Stimulated activated CD4-positive, alpha-beta T cell treated with anti-CD3 and anti-CD28 coated beads, TNF-alpha, amount 100 ng/mL, for 1 hour (primary cell): Measurements from ENCODE around the gene CDCA5.

Experiments
- DNase-seq, 3 donors: peaks; one replicate each; pipeline ENCODE4 v3.0.0-alpha.2; 2020; ENCODE audit warnings: low read depth in 3 of 3, low spot score in 1 of 3

CDCA5 gene

DNA sequence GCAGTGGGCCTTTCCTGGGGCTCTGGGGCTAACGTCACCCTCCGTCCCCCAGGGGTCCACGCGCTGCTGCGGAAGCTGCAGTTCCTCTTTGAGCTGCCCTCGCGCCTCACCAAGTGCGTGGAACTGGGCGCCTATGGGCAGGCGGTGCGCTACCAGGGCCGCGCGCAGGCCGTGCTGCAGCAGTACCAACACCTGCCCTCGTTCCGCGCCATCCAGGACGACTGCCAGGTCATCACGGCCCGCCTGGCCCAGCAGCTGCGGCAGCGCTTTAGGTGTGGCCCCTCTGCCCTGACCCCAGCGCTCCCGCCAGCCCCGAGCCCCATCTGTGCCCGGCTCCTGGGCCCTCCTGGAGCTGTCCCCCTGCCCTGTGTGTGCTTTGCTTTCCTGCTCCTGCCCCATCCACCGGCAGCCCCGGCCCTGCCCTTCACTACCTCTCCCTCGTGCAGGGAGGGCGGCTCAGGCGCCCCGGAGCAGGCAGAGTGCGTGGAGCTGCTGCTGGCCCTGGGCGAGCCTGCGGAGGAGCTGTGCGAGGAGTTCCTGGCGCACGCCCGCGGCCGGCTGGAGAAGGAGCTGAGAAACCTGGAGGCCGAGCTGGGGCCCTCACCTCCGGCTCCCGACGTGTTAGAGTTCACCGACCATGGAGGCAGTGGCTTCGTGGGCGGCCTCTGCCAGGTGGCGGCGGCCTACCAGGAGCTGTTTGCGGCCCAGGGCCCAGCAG, 24.1 kb upstream of the CDCA5 start:
- no peak for DNase-seq

DNA sequence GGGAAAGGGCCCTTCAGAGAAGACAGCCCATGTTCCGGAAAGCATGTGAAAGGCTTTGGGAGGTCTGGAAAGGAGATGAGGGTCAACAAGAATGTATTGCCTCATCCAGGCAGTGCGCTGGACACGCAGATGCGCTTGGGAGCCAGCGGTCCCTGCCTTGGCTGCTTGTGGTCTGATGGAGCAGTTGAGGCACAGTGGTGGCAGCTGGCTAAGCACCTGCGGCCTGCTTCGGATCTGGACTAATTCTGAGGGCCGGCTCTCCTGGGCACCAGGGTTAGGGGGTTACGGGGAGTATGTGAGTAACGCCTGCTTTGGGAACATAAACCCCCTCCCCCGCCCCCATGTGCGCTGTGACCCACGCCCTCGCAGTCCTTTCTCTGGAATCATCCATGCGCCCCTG, 23.2 kb upstream of the CDCA5 start:
- no peak for DNase-seq

DNA sequence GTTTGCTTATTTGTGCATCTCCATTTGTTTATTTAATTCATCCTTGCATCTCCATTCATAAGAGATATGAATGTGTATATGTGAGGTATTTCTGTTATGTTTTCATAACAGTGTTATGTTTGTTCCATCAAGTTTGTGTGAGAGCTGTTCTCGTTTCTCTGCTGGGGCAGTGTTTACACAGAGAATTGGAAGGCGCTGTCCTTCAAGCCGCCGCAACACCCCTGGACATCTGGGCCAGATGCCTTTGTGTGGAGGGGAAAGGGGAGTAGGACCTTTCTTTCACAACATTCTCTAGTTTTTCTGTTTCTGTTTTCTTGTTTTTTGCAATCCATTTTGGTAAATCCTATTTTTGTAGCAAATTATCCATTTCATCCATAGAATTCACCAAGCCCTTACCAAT, 20.8 kb upstream of the CDCA5 start:
- no peak for DNase-seq

DNA sequence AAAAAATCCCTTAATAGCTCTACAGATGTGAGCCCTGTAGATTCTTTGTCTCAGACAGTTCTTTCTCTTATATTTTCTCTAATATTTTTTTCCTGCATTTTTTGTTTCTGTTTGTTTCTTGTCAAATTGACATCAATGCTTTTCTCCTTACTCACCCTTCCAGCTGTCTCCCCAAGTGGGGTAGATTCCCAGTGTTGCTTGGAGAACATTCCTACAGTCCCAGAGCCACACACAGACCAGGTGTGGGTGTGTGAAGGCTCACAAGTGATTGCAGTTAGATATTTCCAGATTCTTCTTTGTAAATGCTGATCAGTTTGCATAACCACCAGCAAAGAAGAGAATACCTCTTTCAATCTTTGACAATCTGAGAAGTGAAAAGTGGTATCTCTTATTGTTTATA, 19.6 kb upstream of the CDCA5 start:
- DNase-seq, result no peak

DNA sequence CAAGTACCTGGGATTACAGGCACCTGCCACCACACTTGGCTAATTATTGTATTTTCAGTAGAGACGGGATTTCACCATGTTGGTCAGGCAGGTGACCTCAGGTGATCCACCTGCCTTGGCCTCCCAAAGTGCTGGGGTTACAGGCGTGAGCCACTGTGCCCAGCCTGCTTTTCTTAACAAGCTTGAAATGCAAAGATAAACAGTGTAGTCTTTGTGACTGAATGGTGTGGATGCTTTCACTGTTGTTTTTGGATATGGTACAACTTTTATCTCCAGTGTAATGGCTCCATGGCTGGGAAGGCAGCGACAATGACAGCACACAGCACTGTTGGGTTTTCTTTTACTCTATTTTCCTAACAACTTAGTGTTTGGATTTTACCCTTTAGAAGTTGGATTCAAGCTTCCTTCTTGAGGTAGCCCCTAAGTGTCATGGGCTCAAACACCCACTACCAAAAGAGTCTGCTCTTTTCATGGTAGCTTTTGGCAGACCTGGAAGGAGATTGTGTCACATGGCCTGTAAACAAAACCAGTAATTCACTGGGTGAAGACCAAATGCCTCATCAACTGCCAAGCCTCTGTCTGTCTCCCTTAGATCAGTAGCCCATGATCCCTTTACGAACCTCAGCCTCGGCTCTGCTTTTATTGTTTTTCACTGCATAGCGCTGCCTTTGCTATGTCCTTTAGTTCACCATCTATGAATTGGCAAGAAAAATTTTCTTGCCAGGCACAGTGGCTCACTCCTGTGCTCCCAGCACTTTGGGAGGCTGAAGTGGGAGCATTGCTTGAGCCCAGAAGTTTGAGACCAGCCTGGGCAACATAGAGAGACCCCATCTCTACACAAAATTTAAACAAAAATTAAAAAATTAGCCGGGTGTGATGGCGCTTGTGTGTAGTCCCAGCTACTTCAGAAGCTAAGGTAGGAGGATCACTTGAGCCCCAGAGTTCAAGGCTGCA, 18.6 kb upstream of the CDCA5 start:
- no peak for DNase-seq

DNA sequence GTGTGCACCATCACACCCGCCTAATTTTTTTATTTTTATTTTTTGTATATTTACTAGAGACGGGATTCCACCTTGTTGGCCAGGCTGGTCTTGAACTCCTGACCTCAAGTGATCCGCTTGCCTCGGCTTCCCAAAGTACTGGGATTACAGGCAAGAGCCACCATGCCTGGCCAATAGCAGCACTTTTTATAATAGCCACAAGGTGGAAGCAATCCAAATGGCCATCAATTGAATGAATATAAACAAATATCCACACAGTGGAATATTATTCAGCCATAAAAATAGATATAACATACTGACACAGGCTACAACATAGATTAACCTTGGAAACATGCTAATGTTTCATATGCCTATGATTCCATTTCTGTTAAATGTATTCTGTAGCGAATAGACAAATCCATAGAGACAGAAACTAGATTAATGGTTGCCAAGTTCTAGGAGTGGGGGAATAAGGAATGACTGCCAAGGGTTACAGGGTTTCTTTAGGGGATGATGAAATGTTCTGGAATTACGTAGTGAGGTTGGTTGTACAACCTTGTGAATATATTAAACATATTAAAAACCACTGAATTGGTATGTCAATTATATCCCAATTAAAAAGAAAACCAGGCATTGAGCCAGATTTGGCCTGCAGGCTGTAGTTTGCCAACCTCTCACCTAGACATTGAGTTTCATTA, 17.0 kb upstream of the CDCA5 start:
- DNase-seq, result no peak

DNA sequence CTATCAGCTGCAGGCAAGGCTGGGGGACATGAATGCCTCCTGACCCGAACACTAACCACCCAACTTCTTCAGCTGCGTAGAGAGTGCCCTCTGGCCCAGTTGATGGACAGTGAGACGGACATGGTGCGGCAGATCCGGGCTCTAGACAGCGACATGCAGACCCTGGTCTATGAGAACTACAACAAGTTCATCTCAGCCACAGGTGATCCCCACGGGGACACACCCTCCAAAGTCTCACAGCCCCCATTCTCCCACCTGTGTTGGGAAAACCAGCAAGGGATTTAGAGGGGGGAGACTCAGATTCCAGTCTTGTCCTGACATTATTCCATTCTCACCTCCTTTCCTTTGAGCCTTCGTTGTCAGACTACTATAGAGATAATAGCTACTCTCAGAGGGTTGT, 13.1 kb upstream of the CDCA5 start:
- no peak for DNase-seq

DNA sequence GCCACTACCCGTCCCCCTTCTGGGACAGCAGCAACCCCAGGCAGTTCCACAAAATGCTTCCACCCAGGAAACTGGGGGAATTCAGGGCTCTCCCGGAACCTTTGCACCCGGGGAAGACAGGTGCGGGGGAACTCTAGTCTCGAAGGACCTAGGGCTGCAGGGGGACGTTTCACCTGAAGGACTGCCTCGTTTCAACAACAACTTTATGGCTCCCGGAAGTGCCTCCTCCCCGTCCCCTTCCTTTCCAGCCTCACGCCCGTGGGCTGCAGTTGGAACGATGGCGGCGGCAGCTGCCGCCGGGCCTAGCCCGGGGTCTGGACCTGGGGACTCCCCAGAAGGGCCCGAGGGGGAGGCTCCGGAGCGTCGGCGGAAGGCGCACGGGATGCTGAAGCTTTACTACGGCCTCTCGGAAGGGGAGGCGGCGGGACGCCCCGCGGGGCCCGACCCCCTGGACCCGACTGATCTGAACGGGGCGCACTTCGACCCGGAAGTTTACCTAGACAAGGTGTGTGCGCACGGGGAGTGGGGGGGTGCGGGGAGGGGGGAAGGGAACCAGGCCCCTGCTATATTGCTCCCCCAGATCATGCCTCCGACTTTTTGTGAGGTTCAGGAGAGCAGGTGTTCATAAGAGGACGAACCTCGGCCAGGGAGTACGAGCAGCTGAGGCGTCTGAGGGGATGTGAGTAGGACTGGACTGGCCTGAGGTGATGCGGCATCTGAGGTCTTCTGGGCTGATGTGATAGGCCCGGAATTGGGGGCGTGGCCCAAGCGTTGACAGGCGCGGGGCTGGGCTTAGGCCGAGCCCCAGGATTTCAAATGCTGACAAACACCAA, 12.3 kb upstream of the CDCA5 start, which contains the start of gene VPS51:
TSS of gene VPS51 (plus strand) at position 241 of the 833 bp plus-strand sequence. CDS start at position 278, 37 bp downstream.
- DNase-seq, result peak; percentile 63 to 75 (median 71)

DNA sequence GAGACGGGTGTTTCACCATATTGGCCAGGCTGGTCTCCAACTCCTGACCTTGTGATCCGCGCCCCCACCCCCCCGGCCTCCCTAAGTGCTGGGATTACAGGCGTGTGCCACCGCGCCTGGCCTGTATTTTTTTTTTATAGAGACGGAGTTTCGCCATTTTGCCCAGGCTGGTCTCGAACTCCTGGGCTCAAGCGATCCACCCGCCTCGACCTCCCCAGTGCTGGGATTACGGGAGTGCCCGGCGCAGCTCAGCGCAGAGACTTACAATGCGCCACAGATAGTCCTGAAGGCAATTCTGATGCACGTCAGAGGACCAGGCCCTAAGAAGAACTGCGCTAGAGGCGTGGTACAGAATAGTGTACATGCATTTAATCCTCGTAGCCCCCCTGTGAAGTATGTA, 11.6 kb upstream of the CDCA5 start:
- no peak for DNase-seq

DNA sequence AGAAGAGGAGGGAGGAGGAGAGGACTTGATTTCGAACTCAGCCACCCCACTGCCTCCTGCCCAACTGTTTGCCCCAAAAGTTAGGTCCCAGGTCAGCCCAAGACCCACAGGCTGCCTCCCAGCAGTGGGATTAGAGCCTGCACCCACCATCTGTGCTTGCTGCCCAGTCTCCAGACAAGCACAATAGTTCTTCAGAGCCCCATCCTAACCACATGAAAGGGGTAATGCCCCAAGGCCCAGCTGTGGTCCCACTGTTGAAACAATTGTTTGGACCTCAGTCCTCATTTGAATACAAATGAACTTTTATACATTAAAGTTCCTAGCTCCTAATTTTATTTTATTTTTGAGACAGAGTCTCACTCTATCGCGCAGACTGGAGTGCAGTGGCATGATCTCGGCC, 6.8 kb upstream of the CDCA5 start:
- DNase-seq, result no peak

DNA sequence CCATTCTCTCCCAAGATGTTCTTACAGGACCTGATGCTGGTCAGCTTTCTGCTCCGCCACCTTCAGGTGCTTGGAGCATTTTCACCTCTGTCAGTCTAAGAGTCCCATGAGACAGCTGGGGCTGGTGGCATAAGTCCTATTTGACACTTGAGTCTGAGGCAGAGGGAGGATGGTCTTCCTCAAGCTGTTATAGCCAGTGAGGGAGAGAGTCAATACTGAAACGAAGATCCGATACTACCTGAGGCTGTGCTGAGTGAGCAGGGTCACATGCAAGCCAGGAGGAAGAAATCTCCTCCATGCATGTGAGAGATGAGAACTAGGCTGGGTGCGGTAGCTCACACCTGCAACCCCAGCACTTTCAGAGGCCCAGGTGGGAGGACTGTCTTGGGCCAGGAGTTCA, 5.8 kb upstream of the CDCA5 start:
- DNase-seq, result no peak

DNA sequence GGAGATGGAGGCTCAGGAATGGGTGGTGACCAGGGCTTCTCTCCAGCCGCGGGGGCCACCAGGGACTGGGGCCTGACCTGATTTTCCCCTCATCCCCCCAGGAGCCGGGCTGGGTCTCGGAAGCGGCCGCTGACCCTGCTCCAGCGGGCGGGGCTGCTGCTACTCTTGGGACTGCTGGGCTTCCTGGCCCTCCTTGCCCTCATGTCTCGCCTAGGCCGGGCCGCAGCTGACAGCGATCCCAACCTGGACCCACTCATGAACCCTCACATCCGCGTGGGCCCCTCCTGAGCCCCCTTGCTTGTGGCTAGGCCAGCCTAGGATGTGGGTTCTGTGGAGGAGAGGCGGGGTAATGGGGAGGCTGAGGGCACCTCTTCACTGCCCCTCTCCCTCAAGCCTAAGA, 4.0 kb upstream of the CDCA5 start:
- DNase-seq, result no peak

DNA sequence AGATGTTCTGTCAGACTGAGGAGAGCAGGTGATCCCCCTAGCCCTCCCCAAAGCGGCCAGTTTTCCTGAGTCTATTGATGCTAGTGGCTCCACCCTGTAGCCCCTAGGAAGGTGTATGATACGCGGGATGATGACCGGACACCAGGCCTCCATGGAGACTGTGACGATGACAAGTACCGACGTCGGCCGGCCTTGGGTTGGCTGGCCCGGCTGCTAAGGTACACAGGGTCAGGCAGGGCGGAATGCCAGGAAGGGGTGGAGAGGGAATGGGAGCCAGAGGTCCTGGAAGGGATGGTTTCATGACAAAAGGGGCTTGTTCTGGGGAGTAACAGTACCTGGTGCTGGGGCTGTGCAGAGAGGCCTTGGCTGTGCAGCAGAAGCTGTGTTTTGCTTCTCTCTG, 3.4 kb upstream of the CDCA5 start:
- no peak for DNase-seq

DNA sequence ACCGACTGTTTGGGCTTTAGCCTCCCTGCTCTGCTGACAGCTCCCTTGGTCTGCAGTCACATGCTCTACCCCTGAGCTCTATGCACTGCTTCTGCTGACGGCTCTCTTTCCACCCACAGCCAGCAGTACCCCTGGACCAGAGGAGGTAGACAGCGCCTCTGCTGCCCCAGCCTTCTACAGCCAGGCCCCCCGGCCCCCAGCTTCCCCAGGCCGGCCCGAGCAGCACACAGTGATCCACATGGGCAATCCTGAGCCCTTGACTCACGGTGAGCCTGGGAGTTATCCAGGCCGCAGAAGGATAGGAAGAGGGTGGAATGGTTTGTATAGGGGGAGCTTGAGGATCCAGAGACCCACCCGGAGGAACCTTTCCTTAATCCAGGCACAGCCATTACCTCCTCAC, 3.0 kb upstream of the CDCA5 start:
- no peak for DNase-seq

DNA sequence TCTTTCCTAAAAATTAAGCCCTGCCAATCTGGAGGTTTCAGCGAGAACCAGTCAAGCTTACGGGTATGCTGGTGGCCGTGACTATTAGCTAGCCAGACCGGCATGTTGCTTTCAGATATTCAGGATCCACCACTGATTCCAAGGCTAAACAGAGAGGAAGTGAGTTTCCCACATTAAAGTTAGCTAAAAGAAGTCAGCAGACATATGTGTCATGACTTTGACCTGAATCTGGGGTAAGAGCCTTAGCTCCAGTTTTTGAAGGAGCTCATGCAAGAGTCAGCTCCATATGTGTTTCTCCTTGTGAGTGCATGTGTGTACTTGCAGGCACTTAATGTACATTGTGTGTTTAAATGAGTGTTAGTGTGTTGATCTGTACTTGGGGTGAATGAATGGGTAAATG, 1.6 kb upstream of the CDCA5 start:
- no peak for DNase-seq

DNA sequence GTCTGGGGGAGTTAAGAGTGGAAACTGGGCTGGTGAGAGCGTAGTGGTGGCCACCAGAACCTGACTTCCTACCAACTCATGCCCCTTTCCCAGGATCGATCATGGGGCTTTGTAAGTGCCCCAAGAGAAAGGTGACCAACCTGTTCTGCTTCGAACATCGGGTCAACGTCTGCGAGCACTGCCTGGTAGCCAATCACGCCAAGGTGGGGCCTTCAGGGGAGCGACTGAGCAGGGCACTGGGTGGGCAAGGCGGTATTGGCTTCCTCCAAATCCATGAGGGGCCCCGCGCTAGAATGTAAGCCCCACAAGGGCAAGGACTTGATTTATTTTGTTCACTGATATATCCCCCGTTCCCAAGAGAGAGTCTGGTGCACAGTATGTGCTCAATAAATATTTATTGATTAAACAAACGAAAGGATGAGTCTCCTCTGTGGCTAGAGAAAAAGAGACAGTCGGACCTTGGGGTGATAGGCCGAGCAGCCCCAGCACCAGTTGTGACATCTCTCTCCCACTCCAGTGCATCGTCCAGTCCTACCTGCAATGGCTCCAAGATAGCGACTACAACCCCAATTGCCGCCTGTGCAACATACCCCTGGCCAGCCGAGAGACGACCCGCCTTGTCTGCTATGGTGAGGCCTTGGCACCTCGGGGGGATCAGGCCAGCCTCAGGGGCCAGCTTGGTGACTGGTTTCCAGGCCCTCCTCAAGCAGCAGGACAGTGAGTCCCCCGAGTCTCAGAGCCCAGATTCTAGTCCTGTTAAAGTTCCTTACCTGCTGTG, 947 bp upstream of the CDCA5 start:
- no peak for DNase-seq

DNA sequence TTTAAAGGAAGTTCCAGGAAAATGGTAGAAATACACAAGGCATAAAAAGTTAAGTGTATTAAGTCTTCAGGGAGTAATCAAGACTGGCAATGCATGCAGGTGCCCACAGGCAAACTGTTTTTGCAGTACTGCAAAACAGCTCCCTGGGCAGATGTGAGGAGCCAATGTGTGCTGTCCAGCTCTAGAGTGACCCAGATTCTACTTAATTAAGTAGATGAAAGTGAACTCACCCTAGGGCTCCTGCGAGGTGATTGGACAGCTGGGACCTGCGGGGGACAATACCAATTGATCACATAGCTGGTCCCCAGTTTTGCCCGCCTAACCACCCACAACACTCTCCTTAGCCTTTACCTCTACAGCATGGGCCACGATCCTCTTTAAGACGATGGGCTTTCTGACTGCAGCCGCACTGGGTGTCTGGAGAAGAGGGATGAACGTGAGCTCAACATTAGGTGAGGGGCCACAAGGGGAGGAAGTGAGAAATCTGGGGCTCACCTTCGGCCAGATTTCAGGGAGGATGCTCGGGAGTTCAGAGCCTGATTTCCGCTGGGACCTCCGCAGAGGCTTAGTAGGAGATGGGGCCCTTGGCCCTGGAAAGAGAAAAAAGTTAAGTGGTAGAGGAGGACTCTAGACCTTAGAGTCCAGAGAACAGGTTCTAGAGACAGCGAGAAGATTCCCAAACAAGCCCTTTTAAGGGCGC, 556 bp downstream of the CDCA5 start:
- DNase-seq, result no peak

DNA sequence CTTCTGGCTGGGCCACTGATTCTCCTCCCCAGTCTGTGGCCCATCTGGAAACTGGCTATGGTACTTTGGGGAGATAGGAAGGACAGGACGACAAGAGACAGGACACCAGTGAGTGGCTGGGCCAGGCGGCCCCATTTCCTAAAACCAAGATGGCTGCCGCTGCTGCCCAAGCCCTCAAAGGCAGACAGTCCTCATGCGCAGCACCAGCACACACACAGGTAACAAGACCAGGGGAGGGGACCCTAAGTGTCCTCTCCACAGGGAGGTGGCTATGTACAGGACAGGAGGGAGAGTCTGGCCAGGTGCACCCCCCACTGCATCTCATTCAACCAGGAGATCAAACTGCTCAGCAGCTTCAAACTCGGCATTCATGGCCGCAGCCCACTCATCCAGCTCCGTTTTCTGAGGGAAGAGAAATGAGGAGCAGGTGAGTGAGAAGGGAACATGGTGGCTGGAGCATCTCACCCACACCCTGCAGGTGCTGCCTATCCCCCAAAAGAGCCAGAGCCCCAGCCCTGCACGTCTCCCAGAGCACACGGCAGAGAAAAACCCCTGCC, 5.0 kb downstream of the CDCA5 start:
- DNase-seq, result no peak

DNA sequence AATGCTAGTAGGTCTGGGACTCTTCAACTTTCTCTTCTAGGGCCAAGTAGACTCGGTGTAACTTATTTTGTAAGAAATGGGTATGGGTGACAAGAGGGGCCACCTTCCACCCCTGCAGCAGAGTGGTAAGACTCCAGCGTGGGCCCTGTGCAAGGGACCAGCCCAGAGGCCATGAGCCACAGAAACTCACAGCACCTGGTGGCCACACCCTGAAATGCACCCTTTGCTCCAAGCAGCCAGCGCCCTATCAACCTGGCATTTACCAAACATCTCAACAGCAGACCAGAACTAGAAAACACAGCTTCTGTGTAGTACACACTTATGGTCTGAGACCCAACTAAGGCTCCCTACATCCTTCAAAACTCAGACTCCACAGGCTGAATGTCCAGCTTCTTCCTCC, 5.7 kb downstream of the CDCA5 start:
- peak; percentile 29 to 59 (median 58) for DNase-seq
